ENCODE measurements around the gene COA1.

- TF ChIP-seq CTCF (conservative IDR thresholded peaks at IDR 0.05 in 1 of 2, IDR thresholded peaks at IDR 0.05 in 1 of 2; ENCODE audit: extremely low read depth in 1 of 2, insufficient read depth in 1 of 2, low read depth in 1 of 2, low read length in 2 of 2) (no peak), EZH2 (IDR thresholded peaks at IDR 0.05; ENCODE audit: borderline replicate concordance, low read length) (no peak)
Observed at GRCh38 chr7:43763183-43763582, 33.9 kb upstream of the COA1 start.

All from mammary epithelial cell (primary cell).